GM06990 (cell line): Measurements from ENCODE around the gene ORAI2.
A peak's percentile ranks its signal among the peaks of the same experiment; 100 is the strongest.

Experiments used
- DNase-seq: peaks from one replicate; pipeline ENCODE4 v3.0.0-alpha.2; 2011; ENCODE audit not compliant: insufficient read length; ENCODE audit errors: extremely low read depth
- H3K27me3 ChIP-seq: replicated peaks from 2 replicates; pipeline ENCODE4 v1.6.0; 2011; ENCODE audit warnings: low read length; ENCODE audit not compliant: control insufficient read depth, insufficient read depth
- H3K36me3 ChIP-seq: 2 replicates; pipeline ENCODE4 v1.5.1; 2011; ENCODE audit warnings: low read length; ENCODE audit not compliant: control insufficient read depth, insufficient read depth
- H3K4me3 ChIP-seq: replicated peaks from 2 replicates; pipeline ENCODE4 v1.5.1; 2011; ENCODE audit warnings: low read depth, mild to moderate bottlenecking, control low read depth, low read length
- TF ChIP-seq, protein P1 (sequence below): IDR thresholded peaks from 2 replicates; pipeline ENCODE4 v1.5.1; 2011; ENCODE audit warnings: low read length, control low read depth, mild to moderate bottlenecking, inconsistent platforms; ENCODE audit not compliant: insufficient read depth, poor library complexity, severe bottlenecking

Gene ORAI2

DNA sequence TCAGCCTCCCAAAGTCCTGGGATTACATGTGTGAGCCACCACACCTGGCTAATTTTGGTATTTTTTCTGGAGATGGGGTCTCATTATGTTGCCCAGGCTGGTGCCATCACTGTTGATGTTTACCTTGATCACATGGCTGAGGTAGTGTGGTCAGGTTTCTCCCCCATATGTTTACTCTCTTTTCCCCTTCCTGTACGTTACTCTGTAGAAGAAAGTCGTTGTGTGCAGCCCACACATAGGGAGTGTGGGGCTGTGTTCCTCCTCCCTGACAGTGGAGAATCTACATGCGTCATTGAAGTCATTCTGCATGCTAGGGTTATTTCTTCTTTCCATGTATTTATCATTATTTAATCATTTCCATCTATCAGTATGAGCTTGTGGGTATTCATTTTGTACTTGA lies 16.3 kb upstream of the ORAI2 start:
- no peak for DNase-seq
- Histone ChIP-seq H3K27me3 (no peaks in the 10 kb centered on the region), H3K4me3 (no peak overlapping the region), H3K36me3 (peaks cover 8% of the 10 kb centered on the region)
- TF ChIP-seq, protein P1, sequence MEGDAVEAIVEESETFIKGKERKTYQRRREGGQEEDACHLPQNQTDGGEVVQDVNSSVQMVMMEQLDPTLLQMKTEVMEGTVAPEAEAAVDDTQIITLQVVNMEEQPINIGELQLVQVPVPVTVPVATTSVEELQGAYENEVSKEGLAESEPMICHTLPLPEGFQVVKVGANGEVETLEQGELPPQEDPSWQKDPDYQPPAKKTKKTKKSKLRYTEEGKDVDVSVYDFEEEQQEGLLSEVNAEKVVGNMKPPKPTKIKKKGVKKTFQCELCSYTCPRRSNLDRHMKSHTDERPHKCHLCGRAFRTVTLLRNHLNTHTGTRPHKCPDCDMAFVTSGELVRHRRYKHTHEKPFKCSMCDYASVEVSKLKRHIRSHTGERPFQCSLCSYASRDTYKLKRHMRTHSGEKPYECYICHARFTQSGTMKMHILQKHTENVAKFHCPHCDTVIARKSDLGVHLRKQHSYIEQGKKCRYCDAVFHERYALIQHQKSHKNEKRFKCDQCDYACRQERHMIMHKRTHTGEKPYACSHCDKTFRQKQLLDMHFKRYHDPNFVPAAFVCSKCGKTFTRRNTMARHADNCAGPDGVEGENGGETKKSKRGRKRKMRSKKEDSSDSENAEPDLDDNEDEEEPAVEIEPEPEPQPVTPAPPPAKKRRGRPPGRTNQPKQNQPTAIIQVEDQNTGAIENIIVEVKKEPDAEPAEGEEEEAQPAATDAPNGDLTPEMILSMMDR = no peak

DNA sequence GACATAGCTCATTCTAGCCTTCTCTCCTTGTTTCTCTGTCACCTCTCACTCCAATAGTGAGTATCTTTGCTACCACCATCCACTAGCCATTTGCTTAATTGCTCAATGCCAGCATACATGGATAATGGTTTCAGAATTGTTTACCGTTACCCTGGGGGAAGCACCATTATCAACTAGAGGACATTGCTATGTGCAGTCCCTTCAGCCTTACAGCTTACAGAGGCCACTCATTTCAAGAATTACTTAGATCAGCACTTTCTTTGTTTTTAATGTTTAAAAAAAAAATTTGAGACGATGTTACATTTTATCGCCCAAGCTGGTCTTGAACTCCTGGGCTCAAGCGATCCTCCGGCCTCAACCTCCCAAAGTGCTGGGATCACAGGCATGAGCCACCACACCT lies 14.8 kb upstream of the ORAI2 start:
- DNase-seq = no peak
- TF ChIP-seq, protein P1 = no peak
- Histone ChIP-seq H3K27me3 (no peaks in the 10 kb centered on the region), H3K4me3 (no peak overlapping the region), H3K36me3 (peaks cover 4% of the 10 kb centered on the region)

DNA sequence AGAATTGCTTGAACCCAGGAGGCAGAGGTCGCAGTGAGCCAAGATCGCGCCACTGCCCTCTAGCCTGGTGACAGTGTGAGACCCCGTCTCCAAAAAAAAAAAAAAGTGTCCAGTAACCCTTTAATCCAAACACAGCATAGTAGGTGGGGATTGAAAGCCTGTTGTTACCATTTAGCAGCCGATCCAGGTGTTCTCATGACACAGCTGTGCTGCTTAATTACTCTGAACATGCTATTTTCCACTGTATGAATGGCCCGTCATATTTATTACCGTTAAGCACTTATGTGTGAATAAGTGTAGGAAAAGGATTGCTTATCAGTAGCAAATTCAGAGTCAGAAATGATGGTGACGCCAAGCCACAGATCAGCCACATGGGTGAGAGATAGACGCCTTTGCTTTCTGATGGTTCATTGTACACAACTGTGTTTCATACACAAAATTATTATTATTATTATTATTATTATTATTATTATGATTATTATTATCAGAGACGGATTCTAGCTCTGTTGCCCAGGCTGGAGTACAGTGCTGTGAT lies 11.6 kb upstream of the ORAI2 start:
- no peak overlapping the region for H3K4me3 ChIP-seq
- TF ChIP-seq, protein P1 = no peak
- peaks cover 5% of the 10 kb centered on the region for H3K36me3 ChIP-seq
- no peak for DNase-seq
- H3K27me3 ChIP-seq = no peaks in the 10 kb centered on the region

- no peak overlapping the region for H3K4me3 ChIP-seq
- H3K27me3 ChIP-seq = no peaks in the 10 kb centered on the region
- H3K36me3 ChIP-seq = peaks cover 5% of the 10 kb centered on the region
- no peak for DNase-seq
- TF ChIP-seq, protein P1 = no peak
Observed at GRCh38 chr7:102424129-102424551, 9.2 kb upstream of the ORAI2 start.

GRCh38 chr7:102424787-102425218 lies 8.6 kb upstream of the ORAI2 start:
- H3K4me3 ChIP-seq = peak overlapping the region; percentile 44; the same call in 1 of the 2 replicates
- H3K36me3 ChIP-seq = peaks cover 5% of the 10 kb centered on the region
- TF ChIP-seq, protein P1 = no peak
- DNase-seq = peak; percentile 60
- H3K27me3 ChIP-seq = no peaks in the 10 kb centered on the region
